MM.1S (cell line): ENCODE results near the gene NFXL1.

Experiments
- DNase-seq: peaks from one replicate; pipeline ENCODE4 v3.0.0-alpha.2; 2015
- H2AFZ ChIP-seq: fragments of 300-600 bp; sonication (generic); 2 replicates; pipeline ENCODE4 v1.6.0; 2016; ENCODE audit warnings: antibody characterized with exemption, low read length
- H3F3A ChIP-seq: fragments of 300-600 bp; sonication (generic); 2 replicates; pipeline ENCODE4 v1.6.1; 2016; ENCODE audit warnings: mild to moderate bottlenecking, antibody characterized with exemption, low read length, moderate library complexity, mixed read lengths; ENCODE audit not compliant: insufficient read depth
- H3K27ac ChIP-seq: fragments of 300-600 bp; sonication (generic); 2 replicates; pipeline ENCODE4 v1.5.1; 2016; ENCODE audit warnings: mild to moderate bottlenecking, low read length
- H3K27me3 ChIP-seq: fragments of 300-600 bp; sonication (generic); replicated peaks from 2 replicates; pipeline ENCODE4 v1.6.0; 2016; ENCODE audit warnings: low read length; ENCODE audit not compliant: insufficient read depth
- H3K36me3 ChIP-seq: fragments of 300-600 bp; sonication (generic); replicated peaks from 2 replicates; pipeline ENCODE4 v1.6.1; 2016; ENCODE audit warnings: mild to moderate bottlenecking, low read length, mixed read lengths; ENCODE audit not compliant: insufficient read depth
- H3K4me1 ChIP-seq: fragments of 300-600 bp; sonication (generic); 2 replicates; pipeline ENCODE4 v1.6.1; 2016; ENCODE audit warnings: low read length, mixed read lengths
- H3K4me2 ChIP-seq: fragments of 300-600 bp; sonication (generic); 2 replicates; pipeline ENCODE4 v1.6.0; 2016; ENCODE audit warnings: low read depth, low read length
- H3K4me3 ChIP-seq: fragments of 300-600 bp; sonication (generic); 2 replicates; pipeline ENCODE4 v1.5.1; 2016; ENCODE audit warnings: low read length, mixed read lengths
- H3K79me2 ChIP-seq: fragments of 300-600 bp; sonication (generic); 2 replicates; pipeline ENCODE4 v1.6.1; 2016; ENCODE audit warnings: mixed run types, low read length, mixed read lengths
- H3K9ac ChIP-seq: fragments of 300-600 bp; sonication (generic); 2 replicates; pipeline ENCODE4 v1.6.1; 2016; ENCODE audit warnings: low read length, mixed read lengths
- H3K9me2 ChIP-seq: fragments of 300-600 bp; sonication (generic); replicated peaks from 2 replicates; pipeline ENCODE4 v1.6.1; 2016; ENCODE audit warnings: mild to moderate bottlenecking, low read length, mixed read lengths; ENCODE audit not compliant: insufficient read depth
- H3K9me3 ChIP-seq: fragments of 300-600 bp; sonication (generic); replicated peaks from 2 replicates; pipeline ENCODE4 v1.6.1; 2016; ENCODE audit warnings: mild to moderate bottlenecking, low read length, mixed read lengths; ENCODE audit not compliant: insufficient read depth
- H4K20me1 ChIP-seq: fragments of 300-600 bp; sonication (generic); 2 replicates; pipeline ENCODE4 v1.6.1; 2016; ENCODE audit warnings: mild to moderate bottlenecking, low read length, moderate library complexity, mixed read lengths; ENCODE audit not compliant: insufficient read depth
- EZH2 ChIP-seq: fragments of 300-600 bp; sonication (generic); optimal IDR thresholded peaks from 2 replicates; pipeline ENCODE3; 2017; ENCODE audit warnings: low read depth, mild to moderate bottlenecking, antibody characterized with exemption, low read length, mixed read lengths
- EZH2phosphoT487 ChIP-seq: fragments of 300-600 bp; sonication (generic); IDR thresholded peaks from 2 replicates; pipeline ENCODE4 v1.6.1; 2018; ENCODE audit warnings: antibody characterized with exemption, low read length
- TF ChIP-seq, protein P1 (sequence below): fragments of 300-600 bp; sonication (generic); IDR thresholded peaks from 2 replicates; pipeline ENCODE4 v1.5.1; 2016; ENCODE audit warnings: antibody characterized with exemption, low read length, mixed read lengths

NFXL1 gene

GRCh38 chr4:47827343-47828047 is 86.9 kb downstream of the NFXL1 start:
- H3K9me3 ChIP-seq, result no peaks in the 10 kb centered on the region
- no peaks in the 10 kb centered on the region for H3K79me2 ChIP-seq

DNA sequence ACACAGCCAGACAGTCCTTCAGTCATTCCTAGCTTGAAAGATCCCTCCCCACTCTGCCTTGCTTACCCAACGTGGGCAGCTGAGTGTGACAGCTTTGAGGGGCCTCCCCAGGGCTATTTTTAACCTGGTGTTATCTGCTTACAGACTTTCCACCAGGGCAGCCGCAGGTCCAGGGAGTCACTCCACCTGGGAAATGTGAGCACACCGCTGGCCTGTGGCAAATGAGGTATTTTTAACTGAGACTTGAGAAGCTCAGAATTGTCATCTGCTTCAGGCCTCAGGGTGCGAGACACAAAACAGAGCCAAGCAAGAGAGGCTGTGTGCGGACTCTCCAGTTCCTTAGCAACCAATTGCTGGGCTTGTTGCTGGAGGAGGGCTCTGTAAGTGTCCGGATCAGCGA is 89.5 kb downstream of the NFXL1 start:
- Histone ChIP-seq H3K9ac (no peak overlapping the region), H3K9me3 (no peaks in the 10 kb centered on the region), H3K4me1 (0 out of 2 replicates have a peak, but pooled peaks cover 4% of the 10 kb centered on the region), H3K79me2 (no peaks in the 10 kb centered on the region), H2AFZ (no peak overlapping the region), H3K4me2 (no peak overlapping the region), H3K4me3 (no peak overlapping the region), H4K20me1 (no peaks in the 10 kb centered on the region), H3K36me3 (no peaks in the 10 kb centered on the region), H3F3A (no peaks in the 10 kb centered on the region), H3K9me2 (no peaks in the 10 kb centered on the region), H3K27ac (no peak overlapping the region), H3K27me3 (no peaks in the 10 kb centered on the region)
- TF ChIP-seq EZH2phosphoT487 (no peak), EZH2 (no peak)
- TF ChIP-seq, protein P1, sequence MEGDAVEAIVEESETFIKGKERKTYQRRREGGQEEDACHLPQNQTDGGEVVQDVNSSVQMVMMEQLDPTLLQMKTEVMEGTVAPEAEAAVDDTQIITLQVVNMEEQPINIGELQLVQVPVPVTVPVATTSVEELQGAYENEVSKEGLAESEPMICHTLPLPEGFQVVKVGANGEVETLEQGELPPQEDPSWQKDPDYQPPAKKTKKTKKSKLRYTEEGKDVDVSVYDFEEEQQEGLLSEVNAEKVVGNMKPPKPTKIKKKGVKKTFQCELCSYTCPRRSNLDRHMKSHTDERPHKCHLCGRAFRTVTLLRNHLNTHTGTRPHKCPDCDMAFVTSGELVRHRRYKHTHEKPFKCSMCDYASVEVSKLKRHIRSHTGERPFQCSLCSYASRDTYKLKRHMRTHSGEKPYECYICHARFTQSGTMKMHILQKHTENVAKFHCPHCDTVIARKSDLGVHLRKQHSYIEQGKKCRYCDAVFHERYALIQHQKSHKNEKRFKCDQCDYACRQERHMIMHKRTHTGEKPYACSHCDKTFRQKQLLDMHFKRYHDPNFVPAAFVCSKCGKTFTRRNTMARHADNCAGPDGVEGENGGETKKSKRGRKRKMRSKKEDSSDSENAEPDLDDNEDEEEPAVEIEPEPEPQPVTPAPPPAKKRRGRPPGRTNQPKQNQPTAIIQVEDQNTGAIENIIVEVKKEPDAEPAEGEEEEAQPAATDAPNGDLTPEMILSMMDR, result no peak
- DNase-seq, result no peak

More at GRCh38 chr4:47827343-47828047, 86.9 kb downstream of the NFXL1 start:
- Histone ChIP-seq H3K4me2 (no peak overlapping the region), H3K27ac (no peak overlapping the region), H3K4me3 (no peak overlapping the region), H3K4me1 (0 out of 2 replicates have a peak, but pooled peaks cover 4% of the 10 kb centered on the region), H4K20me1 (no peaks in the 10 kb centered on the region), H3F3A (no peaks in the 10 kb centered on the region), H3K27me3 (no peaks in the 10 kb centered on the region), H2AFZ (no peak overlapping the region), H3K9ac (no peak overlapping the region), H3K36me3 (no peaks in the 10 kb centered on the region), H3K9me2 (no peaks in the 10 kb centered on the region)
- TF ChIP-seq EZH2phosphoT487 (no peak), EZH2 (no peak)
- TF ChIP-seq, protein P1, result no peak
- DNase-seq, result no peak

- Histone ChIP-seq H3K4me3 (no peak overlapping the region), H4K20me1 (no peaks in the 10 kb centered on the region), H3K9me2 (no peaks in the 10 kb centered on the region), H3K4me2 (peak overlapping the region; percentile 7; the same call in 1 of the 2 replicates), H2AFZ (no peak overlapping the region), H3K79me2 (no peaks in the 10 kb centered on the region), H3K9me3 (no peaks in the 10 kb centered on the region), H3K36me3 (no peaks in the 10 kb centered on the region), H3K27ac (no peak overlapping the region), H3K27me3 (no peaks in the 10 kb centered on the region), H3F3A (no peaks in the 10 kb centered on the region), H3K9ac (no peak overlapping the region), H3K4me1 (no peaks in the 10 kb centered on the region)
- TF ChIP-seq EZH2phosphoT487, result no peak
- no peak for TF ChIP-seq EZH2
- TF ChIP-seq, protein P1, result no peak
- DNase-seq, result peak; percentile 30
Observed at GRCh38 chr4:47819178-47819577, 95.2 kb downstream of the NFXL1 start.
